ENCODE measurements around the gene PGAP2. TPM values are rescaled to one million over a fixed set of nuclear protein-coding genes. Genes with fewer than 3 reads are reported as not detected.

The PGAP2 gene
- total and polyA plus RNA-seq, 4 donors = 10.0 to 14.8 (median 12.0) TPM

DNA sequence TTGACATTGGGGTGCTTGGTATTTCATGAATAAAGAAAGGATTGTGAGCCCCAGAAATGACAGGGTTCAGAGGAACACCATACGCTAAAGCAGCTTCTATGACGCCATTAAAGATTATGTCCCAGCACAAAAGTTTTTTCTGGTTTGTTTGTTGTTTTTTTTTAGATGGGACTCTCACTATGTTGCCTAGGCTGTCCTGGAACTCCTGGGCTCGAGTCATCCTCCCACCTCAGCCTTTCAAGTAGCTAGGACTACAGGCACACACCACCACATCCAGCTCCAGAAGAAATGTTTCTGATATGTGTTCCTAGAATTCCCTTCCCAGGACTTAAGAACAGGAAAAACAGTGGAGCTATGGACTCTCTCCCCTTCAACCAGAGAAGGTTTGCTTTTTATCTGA, 35.0 kb downstream of the PGAP2 start:
- DNase-seq (ENCODE audit: low spot score) = no peak
- Histone ChIP-seq H3K9ac (ENCODE audit: low read depth in 1 of 2, low read length in 2 of 2) (no peak overlapping the region), H3K36me3 (ENCODE audit: control insufficient read depth in 4 of 4, insufficient read depth in 3 of 4, low read depth in 1 of 4, low read length in 3 of 4) (no peaks in the 10 kb centered on the region), H3K27ac (ENCODE audit: low read depth in 1 of 2, low read length in 2 of 2) (no peak overlapping the region), H3K4me3 (ENCODE audit: low read depth in 1 of 3, low read length in 3 of 3) (no peak overlapping the region), H3K27me3 (ENCODE audit: control insufficient read depth in 4 of 4, insufficient read depth in 4 of 4, low read length in 3 of 4) (no peaks in the 10 kb centered on the region), H3K4me1 (ENCODE audit: control insufficient read depth in 4 of 4, insufficient read depth in 4 of 4, low read length in 3 of 4) (peaks cover 0 to 13% (median 6%) of the 10 kb centered on the region in 4 donors), H3K9me3 (ENCODE audit: control insufficient read depth in 4 of 4, low read length in 3 of 4) (no peaks in the 10 kb centered on the region)
- WGBS = 93% methylated on average over 3 of the region's 3 CpGs
- no peak for TF ChIP-seq CTCF (IDR thresholded peaks at IDR 0.05; ENCODE audit: low read depth, low read length, missing input control)
- TF ChIP-seq FOXA1 (IDR thresholded peaks at IDR 0.05) = no peak
- TF ChIP-seq GABPA (IDR thresholded peaks at IDR 0.05 in 1 of 2, conservative IDR thresholded peaks at IDR 0.05 in 1 of 2) = no peak
- TF ChIP-seq TAF1 (conservative IDR thresholded peaks at IDR 0.05) = no peak
- no peak for TF ChIP-seq YY1 (IDR thresholded peaks at IDR 0.05)
- no peak for TF ChIP-seq NR2F2 (IDR thresholded peaks at IDR 0.05)
- no peak for TF ChIP-seq RXRA (IDR thresholded peaks at IDR 0.05)
- TF ChIP-seq MAX (IDR thresholded peaks at IDR 0.05) = no peak
- no peak for TF ChIP-seq HNF4G (IDR thresholded peaks at IDR 0.05)
- no peak for TF ChIP-seq FOXA2 (IDR thresholded peaks at IDR 0.05)
- TF ChIP-seq, protein P1, sequence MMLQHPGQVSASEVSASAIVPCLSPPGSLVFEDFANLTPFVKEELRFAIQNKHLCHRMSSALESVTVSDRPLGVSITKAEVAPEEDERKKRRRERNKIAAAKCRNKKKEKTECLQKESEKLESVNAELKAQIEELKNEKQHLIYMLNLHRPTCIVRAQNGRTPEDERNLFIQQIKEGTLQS (IDR thresholded peaks at IDR 0.05) = no peak
- TF ChIP-seq JUND (IDR thresholded peaks at IDR 0.05) = no peak
- no peak for TF ChIP-seq ZBTB33 (IDR thresholded peaks at IDR 0.05)
- TF ChIP-seq, protein P2, sequence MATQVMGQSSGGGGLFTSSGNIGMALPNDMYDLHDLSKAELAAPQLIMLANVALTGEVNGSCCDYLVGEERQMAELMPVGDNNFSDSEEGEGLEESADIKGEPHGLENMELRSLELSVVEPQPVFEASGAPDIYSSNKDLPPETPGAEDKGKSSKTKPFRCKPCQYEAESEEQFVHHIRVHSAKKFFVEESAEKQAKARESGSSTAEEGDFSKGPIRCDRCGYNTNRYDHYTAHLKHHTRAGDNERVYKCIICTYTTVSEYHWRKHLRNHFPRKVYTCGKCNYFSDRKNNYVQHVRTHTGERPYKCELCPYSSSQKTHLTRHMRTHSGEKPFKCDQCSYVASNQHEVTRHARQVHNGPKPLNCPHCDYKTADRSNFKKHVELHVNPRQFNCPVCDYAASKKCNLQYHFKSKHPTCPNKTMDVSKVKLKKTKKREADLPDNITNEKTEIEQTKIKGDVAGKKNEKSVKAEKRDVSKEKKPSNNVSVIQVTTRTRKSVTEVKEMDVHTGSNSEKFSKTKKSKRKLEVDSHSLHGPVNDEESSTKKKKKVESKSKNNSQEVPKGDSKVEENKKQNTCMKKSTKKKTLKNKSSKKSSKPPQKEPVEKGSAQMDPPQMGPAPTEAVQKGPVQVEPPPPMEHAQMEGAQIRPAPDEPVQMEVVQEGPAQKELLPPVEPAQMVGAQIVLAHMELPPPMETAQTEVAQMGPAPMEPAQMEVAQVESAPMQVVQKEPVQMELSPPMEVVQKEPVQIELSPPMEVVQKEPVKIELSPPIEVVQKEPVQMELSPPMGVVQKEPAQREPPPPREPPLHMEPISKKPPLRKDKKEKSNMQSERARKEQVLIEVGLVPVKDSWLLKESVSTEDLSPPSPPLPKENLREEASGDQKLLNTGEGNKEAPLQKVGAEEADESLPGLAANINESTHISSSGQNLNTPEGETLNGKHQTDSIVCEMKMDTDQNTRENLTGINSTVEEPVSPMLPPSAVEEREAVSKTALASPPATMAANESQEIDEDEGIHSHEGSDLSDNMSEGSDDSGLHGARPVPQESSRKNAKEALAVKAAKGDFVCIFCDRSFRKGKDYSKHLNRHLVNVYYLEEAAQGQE (IDR thresholded peaks at IDR 0.05) = no peak
- TF ChIP-seq HNF4A (conservative IDR thresholded peaks at IDR 0.05) = no peak

- no peak overlapping the region for H3K4me3 ChIP-seq (ENCODE audit: low read depth in 1 of 3, low read length in 3 of 3)
- no peaks in the 10 kb centered on the region for H3K36me3 ChIP-seq (ENCODE audit: control insufficient read depth in 4 of 4, insufficient read depth in 3 of 4, low read depth in 1 of 4, low read length in 3 of 4)
- no peak for TF ChIP-seq JUND (IDR thresholded peaks at IDR 0.05)
- no peak for TF ChIP-seq NR2F2 (IDR thresholded peaks at IDR 0.05)
- TF ChIP-seq RAD21 (IDR thresholded peaks at IDR 0.05) = no peak
- H3K4me1 ChIP-seq (ENCODE audit: control insufficient read depth in 4 of 4, insufficient read depth in 4 of 4, low read length in 3 of 4) = peaks cover 0 to 16% (median 6%) of the 10 kb centered on the region in 4 donors
- 92% methylated on average over 1 of the region's 1 CpG for WGBS
- DNase-seq (ENCODE audit: low spot score) = no peak
- H3K9ac ChIP-seq (ENCODE audit: low read depth in 1 of 2, low read length in 2 of 2) = no peak overlapping the region
- H3K27ac ChIP-seq (ENCODE audit: low read depth in 1 of 2, low read length in 2 of 2) = no peak overlapping the region
- no peaks in the 10 kb centered on the region for H3K9me3 ChIP-seq (ENCODE audit: control insufficient read depth in 4 of 4, low read length in 3 of 4)
- H3K27me3 ChIP-seq (ENCODE audit: control insufficient read depth in 4 of 4, insufficient read depth in 4 of 4, low read length in 3 of 4) = no peaks in the 10 kb centered on the region
Measured at GRCh38 chr11:3845246-3845645, 36.9 kb downstream of the PGAP2 start.

All from liver (tissue), 9 donors.